CD4-positive, alpha-beta memory T cell (primary cell): ENCODE data around the gene LY9. TPM values are rescaled to one million over a fixed set of nuclear protein-coding genes. Genes with fewer than 3 reads are reported as not detected.

ENCODE experiments used
- CTCF ChIA-PET: fragments of 350-600 bp; sonication (Branson Sonifier 250); formaldehyde crosslinking; loops from one replicate; lab custom pipeline; 2021; ENCODE audit warnings: inconsistent platforms; ENCODE audit not compliant: partially characterized antibody; lab: Charles Lee
- POLR2A ChIA-PET: fragments of 350-600 bp; sonication (Branson Sonifier 250); formaldehyde crosslinking; loops from one replicate; lab custom pipeline; 2021; ENCODE audit not compliant: partially characterized antibody; lab: Charles Lee
- DNase-seq, 5 donors: peaks; one replicate each; pipeline versions ENCODE4 v3.0.0 to v3.0.0-alpha.2; 2020 to 2022; ENCODE audit warnings: mixed read lengths in 1 of 5
- H3K27ac ChIP-seq: one replicate; pipeline ENCODE4 v1.7.0; 2013; ENCODE audit warnings: low read depth, low read length
- H3K27me3 ChIP-seq: 2 replicates; pipeline ENCODE4 v1.7.0; 2013; ENCODE audit warnings: mild to moderate bottlenecking, low read length, moderate library complexity; ENCODE audit not compliant: insufficient read depth
- H3K36me3 ChIP-seq: 2 replicates; pipeline ENCODE4 v1.7.0; 2013; ENCODE audit warnings: mild to moderate bottlenecking, low read length, moderate library complexity; ENCODE audit not compliant: insufficient read depth
- H3K4me1 ChIP-seq: 2 replicates; pipeline ENCODE4 v1.7.0; 2013; ENCODE audit warnings: mild to moderate bottlenecking, low read length, moderate library complexity; ENCODE audit not compliant: insufficient read depth
- H3K4me3 ChIP-seq, 2 donors: one replicate each; pipeline ENCODE4 v1.7.0; 2013; ENCODE audit warnings: low read length in 2 of 2, mild to moderate bottlenecking in 1 of 2
- H3K9me3 ChIP-seq, 2 donors: one replicate each; pipeline ENCODE4 v1.7.0; 2013; ENCODE audit warnings: low read length in 2 of 2, control low read depth in 1 of 2; ENCODE audit not compliant: control insufficient read depth in 1 of 2
- H3K27ac Mint-ChIP-seq, 7 donors: one replicate each; pipeline ENCODE4 v1.8.0; 2020 to 2021; ENCODE audit warnings: mixed read lengths in 7 of 7, mild to moderate bottlenecking in 6 of 7, inconsistent platforms in 3 of 7, moderate library complexity in 3 of 7
- H3K27me3 Mint-ChIP-seq, 2 donors: one replicate each; pipeline ENCODE4 v1.8.0; 2020 to 2021; ENCODE audit warnings: mixed read lengths in 2 of 2
- H3K36me3 Mint-ChIP-seq, 2 donors: one replicate each; pipeline ENCODE4 v1.8.0; 2020 to 2021; ENCODE audit warnings: mixed read lengths in 2 of 2, inconsistent platforms in 1 of 2, mild to moderate bottlenecking in 1 of 2
- H3K4me1 Mint-ChIP-seq, 4 donors: one replicate each; pipeline ENCODE4 v1.8.0; 2020 to 2021; ENCODE audit warnings: mixed read lengths in 4 of 4, mild to moderate bottlenecking in 1 of 4
- H3K4me3 Mint-ChIP-seq, 8 donors: one replicate each; pipeline ENCODE4 v1.8.0; 2020 to 2021; ENCODE audit warnings: mixed read lengths in 8 of 8, mild to moderate bottlenecking in 7 of 8, moderate library complexity in 6 of 8, inconsistent platforms in 3 of 8
- H3K9me3 Mint-ChIP-seq, 8 donors: one replicate each; pipeline ENCODE4 v1.8.0; 2020 to 2021; ENCODE audit warnings: mixed read lengths in 8 of 8, mild to moderate bottlenecking in 5 of 8, inconsistent platforms in 3 of 8, moderate library complexity in 1 of 8
- intact Hi-C: fragments of 100-400 bp; cut with micrococcal nuclease; formaldehyde crosslinking; loops from one replicate; pipeline ENCODE4 v1.15.1; 2023
- polyA plus RNA-seq, 2 donors: library from polyadenylated mRNA; unstranded; fragments of 300-500 nt; fragmentation: Illumina TruSeq; gene quantifications; one replicate each; pipeline ENCODE4 v1.2.3, GENCODE V29; 2021
- total RNA-seq, 2 experiments: library from RNA; stranded (reverse); gene quantifications; one replicate each; pipeline ENCODE4 v1.2.3, GENCODE V29; 2021

Gene LY9
- total and polyA plus RNA-seq, 4 experiments from 2014 or later: 131 to 211 (median 150) TPM

- ChIA-PET CTCF (interaction anchor here (3.2 kb wide), 1 partner anchor 16 kb away, joined by 10 read pairs; no protein-coding TSS in a partner anchor), POLR2A (no interaction called here)
- H3K27ac ChIP-seq: no peak overlapping the region
- Mint-ChIP-seq H3K4me1 (peaks cover 6 to 47% (median 17%) of the 10 kb centered on the region in 4 donors), H3K27me3 (peaks cover 2% of the 10 kb centered on the region in 2 donors), H3K36me3 (no peaks in the 10 kb centered on the region), H3K4me3 (no peak overlapping the region), H3K27ac (peak overlapping the region in 1 of 7 donors; percentile 90), H3K9me3 (peaks cover 0 to 2% (median 0%) of the 10 kb centered on the region in 8 donors)
- no peak overlapping the region for H3K4me3 ChIP-seq
- intact Hi-C loops: no loop called here
- H3K9me3 ChIP-seq: no peaks in the 10 kb centered on the region
- no peaks in the 10 kb centered on the region for H3K36me3 ChIP-seq
- peaks cover 16% of the 10 kb centered on the region for H3K4me1 ChIP-seq
- H3K27me3 ChIP-seq: no peaks in the 10 kb centered on the region
- no peak for DNase-seq
These were observed 43.6 kb upstream of the LY9 start for GRCh38 chr1:160752406-160752805.

GRCh38 chr1:160752924-160753323 lies 43.0 kb upstream of the LY9 start:
- CTCF ChIA-PET: interaction anchor here (3.2 kb wide), 1 partner anchor 16 kb away, joined by 10 read pairs; no protein-coding TSS in a partner anchor
- intact Hi-C loops: no loop called here
- H3K4me1 Mint-ChIP-seq: peaks cover 6 to 47% (median 19%) of the 10 kb centered on the region in 4 donors

GRCh38 chr1:160753594-160753993 lies 42.4 kb upstream of the LY9 start:
- DNase-seq: no peak
- Histone ChIP-seq H3K9me3 (no peaks in the 10 kb centered on the region), H3K4me3 (no peak overlapping the region), H3K4me1 (peaks cover 16% of the 10 kb centered on the region), H3K27me3 (no peaks in the 10 kb centered on the region), H3K27ac (no peak overlapping the region), H3K36me3 (no peaks in the 10 kb centered on the region)
- no peak overlapping the region for H3K4me3 Mint-ChIP-seq
- H3K27me3 Mint-ChIP-seq: peaks cover 2% of the 10 kb centered on the region in 2 donors
- no peaks in the 10 kb centered on the region for H3K36me3 Mint-ChIP-seq
- CTCF ChIA-PET: interaction anchor here (1.6 to 3.2 kb wide), 2 partner anchors 15 to 26 kb away, joined by 4 to 10 read pairs; no protein-coding TSS in a partner anchor
- H3K27ac Mint-ChIP-seq: no peak overlapping the region
- intact Hi-C loops: no loop called here
- POLR2A ChIA-PET: no interaction called here
- peaks cover 6 to 40% (median 18%) of the 10 kb centered on the region in 4 donors for H3K4me1 Mint-ChIP-seq
- H3K9me3 Mint-ChIP-seq: peaks cover 0 to 2% (median 0%) of the 10 kb centered on the region in 8 donors

More at GRCh38 chr1:160752924-160753323, 43.0 kb upstream of the LY9 start:
- no peak for DNase-seq
- Mint-ChIP-seq H3K9me3 (peaks cover 0 to 2% (median 0%) of the 10 kb centered on the region in 8 donors), H3K27me3 (peaks cover 2% of the 10 kb centered on the region in 2 donors), H3K27ac (peak overlapping the region in 1 of 7 donors; percentile 20), H3K4me3 (no peak overlapping the region), H3K36me3 (no peaks in the 10 kb centered on the region)
- H3K9me3 ChIP-seq: no peaks in the 10 kb centered on the region
- no peak overlapping the region for H3K4me3 ChIP-seq
- no peak overlapping the region for H3K27ac ChIP-seq
- POLR2A ChIA-PET: no interaction called here
- H3K36me3 ChIP-seq: no peaks in the 10 kb centered on the region
- peaks cover 16% of the 10 kb centered on the region for H3K4me1 ChIP-seq
- no peaks in the 10 kb centered on the region for H3K27me3 ChIP-seq

GRCh38 chr1:160755461-160755860 lies 40.5 kb upstream of the LY9 start:
- CTCF ChIA-PET: interaction anchor here (0.8 to 2.8 kb wide), 5 partner anchors 11 to 81 kb away, joined by 3 to 13 read pairs (median 4); no protein-coding TSS in a partner anchor
- peaks cover 16% of the 10 kb centered on the region for H3K4me1 ChIP-seq

GRCh38 chr1:160755911-160756848 lies 39.8 kb upstream of the LY9 start:
- peak in 3 of 5 donors; percentile 25 to 48 (median 31) for DNase-seq
- peak overlapping the region in 4 of 8 donors; percentile 2 to 63 (median 32) for H3K4me3 Mint-ChIP-seq
- Histone ChIP-seq H3K9me3 (no peaks in the 10 kb centered on the region), H3K36me3 (no peaks in the 10 kb centered on the region), H3K4me1 (peaks cover 16% of the 10 kb centered on the region), H3K4me3 (no peak overlapping the region), H3K27ac (no peak overlapping the region), H3K27me3 (no peaks in the 10 kb centered on the region)
- intact Hi-C loops: no loop called here
- H3K4me1 Mint-ChIP-seq: peaks cover 6 to 32% (median 15%) of the 10 kb centered on the region in 4 donors
- H3K36me3 Mint-ChIP-seq: no peaks in the 10 kb centered on the region
- ChIA-PET CTCF (interaction anchor here (0.8 to 2.8 kb wide), 5 partner anchors 12 to 81 kb away, joined by 3 to 13 read pairs (median 4); no protein-coding TSS in a partner anchor), POLR2A (interaction anchor here (0.6 to 1.7 kb wide), 8 partner anchors 9 to 134 kb away, joined by 3 to 11 read pairs (median 4); partner anchors contain the start of genes CD48 and SLAMF7)
- no peaks in the 10 kb centered on the region for H3K9me3 Mint-ChIP-seq
- H3K27me3 Mint-ChIP-seq: peaks cover 0 to 2% of the 10 kb centered on the region in 2 donors
- H3K27ac Mint-ChIP-seq: peak overlapping the region in 5 of 7 donors; percentile 7 to 85 (median 52)

More at GRCh38 chr1:160755461-160755860, 40.5 kb upstream of the LY9 start:
- peaks cover 2% of the 10 kb centered on the region in 2 donors for H3K27me3 Mint-ChIP-seq
- no peak overlapping the region for H3K4me3 ChIP-seq
- H3K36me3 ChIP-seq: no peaks in the 10 kb centered on the region
- no peaks in the 10 kb centered on the region for H3K27me3 ChIP-seq
- no peak overlapping the region for H3K27ac ChIP-seq
- H3K36me3 Mint-ChIP-seq: no peaks in the 10 kb centered on the region
- H3K9me3 Mint-ChIP-seq: peaks cover 0 to 2% (median 0%) of the 10 kb centered on the region in 8 donors
- H3K9me3 ChIP-seq: no peaks in the 10 kb centered on the region
- intact Hi-C loops: no loop called here
- POLR2A ChIA-PET: interaction anchor here (0.6 to 1.7 kb wide), 5 partner anchors 11 to 135 kb away, joined by 3 to 11 read pairs (median 4); partner anchors contain the start of gene SLAMF7
- H3K4me3 Mint-ChIP-seq: no peak overlapping the region
- H3K27ac Mint-ChIP-seq: peak overlapping the region in 1 of 7 donors; percentile 80
- DNase-seq: no peak
- peaks cover 6 to 33% (median 17%) of the 10 kb centered on the region in 4 donors for H3K4me1 Mint-ChIP-seq

- no peaks in the 10 kb centered on the region for H3K36me3 Mint-ChIP-seq
- no peak overlapping the region for H3K27ac ChIP-seq
These were observed 39.1 kb upstream of the LY9 start for GRCh38 chr1:160756849-160757201.

More at GRCh38 chr1:160756849-160757201, 39.1 kb upstream of the LY9 start:
- ChIA-PET CTCF (interaction anchor here (1.2 to 2.8 kb wide), 3 partner anchors 11 to 30 kb away, joined by 4 to 13 read pairs (median 4); no protein-coding TSS in a partner anchor), POLR2A (interaction anchor here (0.6 to 1.7 kb wide), 5 partner anchors 8 to 48 kb away, joined by 3 to 6 read pairs (median 4); partner anchors contain the start of genes CD48 and SLAMF7)
- DNase-seq: no peak
- Histone ChIP-seq H3K9me3 (no peaks in the 10 kb centered on the region), H3K4me3 (no peak overlapping the region), H3K4me1 (peaks cover 16% of the 10 kb centered on the region), H3K27me3 (no peaks in the 10 kb centered on the region), H3K36me3 (no peaks in the 10 kb centered on the region)
- H3K9me3 Mint-ChIP-seq: no peaks in the 10 kb centered on the region
- peak overlapping the region in 6 of 7 donors; percentile 7 to 80 (median 58) for H3K27ac Mint-ChIP-seq
- no peaks in the 10 kb centered on the region for H3K27me3 Mint-ChIP-seq
- H3K4me1 Mint-ChIP-seq: peaks cover 3 to 26% (median 13%) of the 10 kb centered on the region in 4 donors
- intact Hi-C loops: no loop called here
- peak overlapping the region in 1 of 8 donors; percentile 15 for H3K4me3 Mint-ChIP-seq
